Activated B cell treated with CpG ODN at 0.5 μM for 24 hours (primary cell): ENCODE data around the gene PHOSPHO2. TPM values are rescaled to one million over a fixed set of nuclear protein-coding genes. Genes with fewer than 3 reads are reported as not detected.

ENCODE experiments used
- ATAC-seq: fragments of 200-7000 bp; cut with Tn5 transposase; one replicate; pipeline ENCODE4 v1.10.0; 2021; ENCODE audit warnings: low read depth, mild to moderate bottlenecking, moderate library complexity
- CTCF ChIA-PET: fragments of 350-600 bp; sonication (Branson Sonifier 250); formaldehyde crosslinking; loops from one replicate; lab custom pipeline; 2021; ENCODE audit warnings: antibody characterized with exemption; lab: Charles Lee
- POLR2A ChIA-PET: fragments of 350-600 bp; sonication (Branson Sonifier 250); formaldehyde crosslinking; loops from one replicate; lab custom pipeline; 2021; ENCODE audit warnings: antibody characterized with exemption; lab: Charles Lee
- DNase-seq: peaks from one replicate; pipeline ENCODE4 v3.0.0; 2022
- H3K27ac Mint-ChIP-seq: one replicate; pipeline ENCODE4 v1.8.0; 2020; ENCODE audit warnings: mixed read lengths
- H3K27me3 Mint-ChIP-seq: one replicate; pipeline ENCODE4 v1.8.0; 2021; ENCODE audit warnings: mixed read lengths
- H3K36me3 Mint-ChIP-seq: one replicate; pipeline ENCODE4 v1.8.0; 2021; ENCODE audit warnings: low read depth, mixed read lengths
- H3K4me1 Mint-ChIP-seq: one replicate; pipeline ENCODE4 v1.8.0; 2021; ENCODE audit warnings: mixed read lengths
- H3K4me3 Mint-ChIP-seq: one replicate; pipeline ENCODE4 v1.8.0; 2020; ENCODE audit warnings: mild to moderate bottlenecking, mixed read lengths
- H3K9me3 Mint-ChIP-seq: one replicate; pipeline ENCODE4 v1.8.0; 2020; ENCODE audit warnings: mixed read lengths
- CTCF ChIP-seq: fragments of 200-600 bp; IDR thresholded peaks from one replicate; pipeline ENCODE4 v1.8.0; 2022; ENCODE audit warnings: antibody characterized with exemption, mild to moderate bottlenecking
- intact Hi-C: fragments of 100-400 bp; cut with micrococcal nuclease; formaldehyde crosslinking; loops from one replicate; pipeline ENCODE4 v1.15.1; 2024
- total RNA-seq: library from RNA; stranded (reverse); gene quantifications from 2 replicates; pipeline ENCODE4 v1.2.3, GENCODE V29; 2022

The PHOSPHO2 gene
- total RNA-seq, 1 donor from 2014 or later = 6.3 TPM

- no peak for TF ChIP-seq CTCF
- H3K27ac Mint-ChIP-seq = no peak overlapping the region
- H3K36me3 Mint-ChIP-seq = peaks cover 10% of the 10 kb centered on the region
- intact Hi-C loops = no loop called here
- peaks cover 6% of the 10 kb centered on the region for H3K9me3 Mint-ChIP-seq
- no peaks in the 10 kb centered on the region for H3K4me1 Mint-ChIP-seq
- no peaks in the 10 kb centered on the region for H3K27me3 Mint-ChIP-seq
- ChIA-PET CTCF (no interaction called here), POLR2A (no interaction called here)
- ATAC-seq = no peak
- no peak for DNase-seq
- no peak overlapping the region for H3K4me3 Mint-ChIP-seq
These were observed 15.7 kb downstream of the PHOSPHO2 start for GRCh38 chr2:169709981-169710380.

GRCh38 chr2:169711751-169712509 lies 17.7 kb downstream of the PHOSPHO2 start:
- no peaks in the 10 kb centered on the region for H3K4me1 Mint-ChIP-seq
- DNase-seq (no peak), ATAC-seq (no peak)
- intact Hi-C loops = no loop called here
- TF ChIP-seq CTCF = no peak
- peaks cover 10% of the 10 kb centered on the region for H3K36me3 Mint-ChIP-seq
- no peak overlapping the region for H3K4me3 Mint-ChIP-seq
- POLR2A ChIA-PET = no interaction called here
- no peak overlapping the region for H3K27ac Mint-ChIP-seq
- CTCF ChIA-PET = no interaction called here
- H3K9me3 Mint-ChIP-seq = peaks cover 6% of the 10 kb centered on the region
- no peaks in the 10 kb centered on the region for H3K27me3 Mint-ChIP-seq

GRCh38 chr2:169712791-169713227 lies 18.5 kb downstream of the PHOSPHO2 start:
- Mint-ChIP-seq H3K4me1 (no peaks in the 10 kb centered on the region), H3K27me3 (no peaks in the 10 kb centered on the region), H3K4me3 (no peak overlapping the region), H3K9me3 (peaks cover 6% of the 10 kb centered on the region), H3K36me3 (peaks cover 10% of the 10 kb centered on the region), H3K27ac (no peak overlapping the region)
- no peak for ATAC-seq
- ChIA-PET POLR2A (no interaction called here), CTCF (no interaction called here)
- no peak for DNase-seq
- TF ChIP-seq CTCF = no peak
- intact Hi-C loops = no loop called here

GRCh38 chr2:169713331-169713730 lies 19.1 kb downstream of the PHOSPHO2 start:
- H3K27ac Mint-ChIP-seq = no peak overlapping the region
- H3K27me3 Mint-ChIP-seq = no peaks in the 10 kb centered on the region
- POLR2A ChIA-PET = no interaction called here
- no peaks in the 10 kb centered on the region for H3K4me1 Mint-ChIP-seq
- no peak for DNase-seq
- no peak for ATAC-seq
- peaks cover 10% of the 10 kb centered on the region for H3K36me3 Mint-ChIP-seq
- H3K9me3 Mint-ChIP-seq = peaks cover 6% of the 10 kb centered on the region
- CTCF ChIA-PET = no interaction called here
- TF ChIP-seq CTCF = no peak
- H3K4me3 Mint-ChIP-seq = no peak overlapping the region
- intact Hi-C loops = no loop called here

- ChIA-PET POLR2A (no interaction called here), CTCF (no interaction called here)
- no peak overlapping the region for H3K4me3 Mint-ChIP-seq
- no peak for TF ChIP-seq CTCF
- peaks cover 10% of the 10 kb centered on the region for H3K36me3 Mint-ChIP-seq
- intact Hi-C loops = no loop called here
- ATAC-seq (no peak), DNase-seq (no peak)
- peaks cover 6% of the 10 kb centered on the region for H3K9me3 Mint-ChIP-seq
- no peaks in the 10 kb centered on the region for H3K4me1 Mint-ChIP-seq
- no peaks in the 10 kb centered on the region for H3K27me3 Mint-ChIP-seq
- H3K27ac Mint-ChIP-seq = no peak overlapping the region
These were observed 20.4 kb downstream of the PHOSPHO2 start for GRCh38 chr2:169714699-169715098.
